Esophagus muscularis mucosa (tissue), 4 donors: ENCODE measurements around the gene CBX4. TPM values are rescaled to one million over a fixed set of nuclear protein-coding genes. Genes with fewer than 3 reads are reported as not detected.

ENCODE experiments used
- DNase-seq: peaks from one replicate; pipeline ENCODE4 v3.0.0-alpha.2; 2017; ENCODE audit errors: extremely low spot score
- H3K27ac ChIP-seq, 4 donors: fragments of 200-600 bp; sonication (generic); replicated peaks in 1 of 4; 1 replicate in 3 of 4; 2 replicates in 1 of 4; pipeline ENCODE4 v1.5.1; 2016 to 2019; ENCODE audit warnings: mild to moderate bottlenecking in 1 of 4
- H3K27me3 ChIP-seq, 4 donors: fragments of 200-600 bp; sonication (generic); one replicate each; pipeline versions ENCODE4 v1.5.1 to v1.6.0; 2016 to 2019
- H3K36me3 ChIP-seq, 4 donors: fragments of 200-600 bp; sonication (generic); one replicate each; pipeline ENCODE4 v1.5.1; 2016 to 2019
- H3K4me1 ChIP-seq, 4 donors: fragments of 200-600 bp; sonication (generic); one replicate each; pipeline ENCODE4 v1.5.1; 2016 to 2019
- H3K4me3 ChIP-seq, 4 donors: fragments of 200-600 bp; sonication (generic); 1 replicate in 2 of 4; 2 replicates in 2 of 4; pipeline ENCODE4 v1.5.1; 2016 to 2019; ENCODE audit warnings: mild to moderate bottlenecking in 4 of 4, moderate library complexity in 1 of 4
- H3K9me3 ChIP-seq, 4 donors: fragments of 200-600 bp; sonication (generic); 1 replicate in 3 of 4; 2 replicates in 1 of 4; pipeline ENCODE4 v1.5.1; 2016 to 2019
- EP300 ChIP-seq: sonication (generic); formaldehyde crosslinking; IDR thresholded peaks from one replicate; pipeline ENCODE4 v1.6.1; 2017; ENCODE audit warnings: antibody characterized with exemption
- POLR2A ChIP-seq: fragments of 450-650 bp; IDR thresholded peaks from one replicate; pipeline ENCODE4 v1.6.1; 2017; ENCODE audit warnings: antibody characterized with exemption, moderate library complexity, mild to moderate bottlenecking, low read depth
- POLR2AphosphoS5 ChIP-seq, 2 donors: sonication (generic); formaldehyde crosslinking; IDR thresholded peaks; one replicate each; pipeline ENCODE4 v1.6.1; 2017; ENCODE audit warnings: antibody characterized with exemption in 2 of 2
- WGBS: methylation state at CpG from one replicate; pipeline ENCODE4 v1.1.5; 2018; 5-methylcytosine and 5-hydroxymethylcytosine counted together
- intact Hi-C: fragments of 100-400 bp; cut with DNase I; formaldehyde crosslinking; loops from one replicate; pipeline ENCODE4 v1.15.1; 2023
- total RNA-seq, 4 donors: library from RNA; depleted of rRNA; stranded (reverse); fragments of >200 nt; gene quantifications; one replicate each; pipeline versions ENCODE4 v1.1.0 to v1.2.1, GENCODE V29; 2016
- TF ChIP-seq, protein P1 (sequence below), 3 experiments: fragments of 200-600 bp in 2 of 3; fragments of 450-650 bp in 1 of 3; sonication (generic) in 2 of 3; IDR thresholded peaks; one replicate each; pipeline ENCODE4 v1.5.1; 2017 to 2019; ENCODE audit warnings: antibody characterized with exemption in 3 of 3, mild to moderate bottlenecking in 2 of 3, moderate library complexity in 1 of 3

Gene CBX4
- 10 to 100 TPM in 3 of 4 donors, 1 to 10 TPM in 1; 6.6 to 14.1 (median 12.3) TPM for total RNA-seq

DNA sequence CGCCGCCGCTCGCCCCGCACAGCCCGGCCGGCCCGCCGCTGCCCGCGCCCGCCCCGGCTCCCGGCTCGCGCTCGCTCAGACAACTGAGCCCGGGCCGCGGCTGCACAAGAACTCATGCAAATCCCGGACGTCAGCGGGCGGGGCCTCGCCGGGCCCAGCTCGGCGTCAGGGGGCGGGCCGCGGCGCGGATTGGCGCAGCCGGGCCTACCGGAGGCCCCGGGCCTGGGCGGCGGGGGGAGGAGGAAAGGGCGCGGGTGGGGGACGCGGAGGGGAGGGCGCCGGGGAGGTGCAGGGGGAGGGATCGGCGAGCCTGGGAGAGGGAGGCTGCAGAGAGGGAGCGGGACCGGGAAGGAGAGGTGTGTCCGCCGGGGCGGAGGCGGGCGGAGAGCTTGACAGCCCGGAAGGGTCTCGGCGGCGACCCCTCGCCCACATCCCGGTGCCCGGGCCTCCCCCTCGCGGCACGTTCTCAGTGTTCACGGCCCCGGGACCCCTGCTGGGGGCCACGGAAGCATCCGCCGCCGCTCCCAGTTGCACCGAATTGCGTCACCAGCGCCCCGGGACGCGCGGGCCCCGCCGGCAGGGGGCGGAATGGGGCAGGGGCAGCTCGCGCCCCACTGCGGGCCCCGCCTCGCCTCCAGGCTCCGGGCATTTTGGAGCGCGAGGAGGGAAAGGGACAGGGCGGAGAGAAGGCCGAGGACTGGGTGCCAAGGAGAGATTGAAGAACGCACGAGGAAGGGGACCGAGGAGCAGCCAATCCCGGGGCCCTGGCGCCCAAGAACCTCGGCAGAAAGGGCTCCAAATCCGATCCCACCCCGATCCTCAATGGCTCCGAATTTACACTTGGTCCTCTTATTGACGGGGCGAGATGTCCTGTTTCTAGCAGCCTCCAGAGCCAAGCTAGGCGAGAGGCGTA, at the start of gene CBX4:
TSS of gene CBX4 (minus strand) at position 85 of the 913 bp plus-strand sequence. CDS start 189 bp downstream, outside the sequence.
- no peak for TF ChIP-seq EP300
- TF ChIP-seq, protein P1, sequence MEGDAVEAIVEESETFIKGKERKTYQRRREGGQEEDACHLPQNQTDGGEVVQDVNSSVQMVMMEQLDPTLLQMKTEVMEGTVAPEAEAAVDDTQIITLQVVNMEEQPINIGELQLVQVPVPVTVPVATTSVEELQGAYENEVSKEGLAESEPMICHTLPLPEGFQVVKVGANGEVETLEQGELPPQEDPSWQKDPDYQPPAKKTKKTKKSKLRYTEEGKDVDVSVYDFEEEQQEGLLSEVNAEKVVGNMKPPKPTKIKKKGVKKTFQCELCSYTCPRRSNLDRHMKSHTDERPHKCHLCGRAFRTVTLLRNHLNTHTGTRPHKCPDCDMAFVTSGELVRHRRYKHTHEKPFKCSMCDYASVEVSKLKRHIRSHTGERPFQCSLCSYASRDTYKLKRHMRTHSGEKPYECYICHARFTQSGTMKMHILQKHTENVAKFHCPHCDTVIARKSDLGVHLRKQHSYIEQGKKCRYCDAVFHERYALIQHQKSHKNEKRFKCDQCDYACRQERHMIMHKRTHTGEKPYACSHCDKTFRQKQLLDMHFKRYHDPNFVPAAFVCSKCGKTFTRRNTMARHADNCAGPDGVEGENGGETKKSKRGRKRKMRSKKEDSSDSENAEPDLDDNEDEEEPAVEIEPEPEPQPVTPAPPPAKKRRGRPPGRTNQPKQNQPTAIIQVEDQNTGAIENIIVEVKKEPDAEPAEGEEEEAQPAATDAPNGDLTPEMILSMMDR (IDR thresholded peaks at IDR 0.05) = peak; percentile 59 to 66 (median 65)
- peak; percentile 89 to 91 for TF ChIP-seq POLR2AphosphoS5 (IDR thresholded peaks at IDR 0.05)
- WGBS = 1% methylated on average over 27 of the region's 103 CpGs
- peak; percentile 98 for DNase-seq
- Histone ChIP-seq H3K36me3 (peaks cover 0 to 9% (median 9%) of the 10 kb centered on the region in 4 donors), H3K4me3 (peak within 1 kb of the TSS; percentile 56 to 90 (median 74)), H3K4me1 (peaks cover 69 to 86% (median 82%) of the 10 kb centered on the region in 4 donors), H3K27me3 (peaks cover 23 to 50% (median 41%) of the 10 kb centered on the region in 4 donors), H3K9me3 (peaks cover 0 to 6% (median 0%) of the 10 kb centered on the region in 4 donors), H3K27ac (peak within 1 kb of the TSS; percentile 97 to 98 (median 98))
- intact Hi-C loops = loop anchor here (2.0 kb wide), 1 partner anchor 45 kb away; no protein-coding TSS in a partner anchor

DNA sequence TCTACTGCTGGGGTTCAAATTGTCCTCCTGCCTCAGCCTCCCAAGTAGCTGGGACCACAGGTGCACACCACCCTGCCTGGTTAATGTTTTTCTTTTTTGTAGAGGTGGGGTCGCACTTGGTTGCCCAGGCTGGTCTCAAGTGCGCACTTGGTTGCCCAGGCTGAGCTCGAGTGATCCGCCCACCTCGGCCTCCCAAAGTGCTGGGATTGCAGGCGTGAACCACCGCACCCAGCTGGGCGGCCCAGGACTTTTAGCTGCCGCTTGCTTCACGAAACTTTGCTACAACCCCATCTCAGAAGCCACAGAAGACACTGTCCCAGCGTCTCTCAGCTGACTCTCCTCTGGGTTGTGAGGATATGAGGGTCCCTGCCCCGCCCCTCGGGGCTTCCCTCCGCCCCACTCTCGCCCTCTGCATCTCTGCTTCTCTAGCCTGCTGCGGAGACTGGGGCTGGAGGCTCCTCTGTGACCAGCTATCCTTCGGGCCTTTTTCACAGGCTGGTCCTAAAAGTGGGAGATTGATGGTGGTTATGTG, 48.8 kb upstream of the CBX4 start:
- no peak for DNase-seq
- intact Hi-C loops = no loop called here
- TF ChIP-seq, protein P1 (IDR thresholded peaks at IDR 0.05) = no peak
- TF ChIP-seq EP300 = no peak
- no peak for TF ChIP-seq POLR2A
- TF ChIP-seq POLR2AphosphoS5 (IDR thresholded peaks at IDR 0.05) = no peak
- no peak overlapping the region for H3K4me3 ChIP-seq
- no peak overlapping the region for H3K27ac ChIP-seq
- peaks cover 0 to 14% (median 5%) of the 10 kb centered on the region in 4 donors for H3K4me1 ChIP-seq
- no peaks in the 10 kb centered on the region for H3K36me3 ChIP-seq
- WGBS = 94% methylated on average over 17 of the region's 17 CpGs
- no peaks in the 10 kb centered on the region for H3K9me3 ChIP-seq
- peaks cover 0 to 92% (median 6%) of the 10 kb centered on the region in 4 donors for H3K27me3 ChIP-seq

DNA sequence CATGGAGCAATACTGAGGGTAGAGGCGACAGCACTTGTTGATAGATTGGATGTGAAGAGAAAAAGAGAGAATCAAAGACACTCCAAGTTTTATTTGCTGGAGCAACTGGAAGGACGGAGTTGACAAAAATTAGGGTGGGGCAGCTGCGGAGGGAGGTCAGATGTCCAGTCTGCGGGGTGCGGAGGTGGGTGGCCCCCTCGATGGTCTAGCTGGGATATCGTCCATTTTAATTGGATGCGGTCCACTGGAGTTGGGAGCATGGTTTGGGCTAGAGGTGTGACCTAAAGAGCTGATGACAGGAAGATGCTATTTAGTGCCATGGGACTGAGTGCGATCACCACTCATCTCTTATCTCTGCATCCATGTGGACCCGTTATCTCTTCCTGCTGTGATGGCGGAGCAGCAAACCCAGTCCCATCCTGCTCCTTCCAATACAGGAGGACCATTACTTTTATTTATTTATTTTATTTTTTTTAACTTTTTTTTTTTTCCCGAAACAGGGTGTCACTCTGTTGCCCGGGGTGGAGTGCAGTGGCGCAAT, 48.3 kb upstream of the CBX4 start:
- 88% methylated on average over 14 of the region's 14 CpGs for WGBS
- Histone ChIP-seq H3K27me3 (peaks cover 0 to 88% (median 6%) of the 10 kb centered on the region in 4 donors), H3K4me1 (peaks cover 0 to 14% (median 5%) of the 10 kb centered on the region in 4 donors), H3K4me3 (no peak overlapping the region), H3K36me3 (no peaks in the 10 kb centered on the region), H3K27ac (no peak overlapping the region), H3K9me3 (no peaks in the 10 kb centered on the region)
- DNase-seq = no peak
- intact Hi-C loops = no loop called here
- TF ChIP-seq, protein P1 (IDR thresholded peaks at IDR 0.05) = no peak
- no peak for TF ChIP-seq POLR2AphosphoS5 (IDR thresholded peaks at IDR 0.05)
- no peak for TF ChIP-seq POLR2A
- TF ChIP-seq EP300 = no peak

DNA sequence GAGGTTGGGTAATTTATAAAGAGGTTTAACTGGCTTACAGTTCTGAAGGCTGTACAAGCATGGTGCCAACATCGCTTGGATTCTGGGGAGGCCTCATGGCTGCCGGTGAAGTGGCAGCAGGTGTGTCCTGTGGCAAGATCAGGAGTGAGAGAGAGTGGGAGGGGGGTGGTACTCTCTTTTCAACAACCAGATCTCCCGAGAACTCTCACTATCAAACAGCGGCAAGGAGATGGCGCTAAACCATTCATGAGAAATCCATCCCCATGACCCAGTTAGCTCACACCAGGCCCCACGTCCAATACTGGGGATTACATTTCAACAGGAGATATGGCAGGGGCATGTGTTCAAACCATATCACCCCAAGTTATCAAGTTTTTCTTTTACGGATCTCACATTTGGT, 44.0 kb upstream of the CBX4 start:
- Histone ChIP-seq H3K27me3 (peaks cover 0 to 50% (median 0%) of the 10 kb centered on the region in 4 donors), H3K36me3 (no peaks in the 10 kb centered on the region), H3K27ac (no peak overlapping the region), H3K9me3 (no peaks in the 10 kb centered on the region), H3K4me3 (no peak overlapping the region), H3K4me1 (no peaks in the 10 kb centered on the region)
- intact Hi-C loops = no loop called here
- no peak for DNase-seq
- WGBS = 76% methylated on average over 7 of the region's 7 CpGs
- TF ChIP-seq POLR2AphosphoS5 (IDR thresholded peaks at IDR 0.05) = no peak
- TF ChIP-seq POLR2A = no peak
- TF ChIP-seq EP300 = no peak
- TF ChIP-seq, protein P1 (IDR thresholded peaks at IDR 0.05) = no peak
